GM18520 (cell line): Measurements from ENCODE around the gene MTX1.
"Not testable (repeated sequence)": the region's sequence is repeated elsewhere in the genome, so short reads cannot be mapped to it uniquely, and the experiment has no call there.

Source experiments
- ATAC-seq: cut with Tn5 transposase; IDR thresholded peaks from one replicate; pipeline ENCODE4 v1.9.1; 2021; ENCODE audit not compliant: unreplicated experiment

The MTX1 gene

GRCh38 chr1:155206891-155207805 lies 1.3 kb upstream of the MTX1 start:
- no peak for ATAC-seq

DNA sequence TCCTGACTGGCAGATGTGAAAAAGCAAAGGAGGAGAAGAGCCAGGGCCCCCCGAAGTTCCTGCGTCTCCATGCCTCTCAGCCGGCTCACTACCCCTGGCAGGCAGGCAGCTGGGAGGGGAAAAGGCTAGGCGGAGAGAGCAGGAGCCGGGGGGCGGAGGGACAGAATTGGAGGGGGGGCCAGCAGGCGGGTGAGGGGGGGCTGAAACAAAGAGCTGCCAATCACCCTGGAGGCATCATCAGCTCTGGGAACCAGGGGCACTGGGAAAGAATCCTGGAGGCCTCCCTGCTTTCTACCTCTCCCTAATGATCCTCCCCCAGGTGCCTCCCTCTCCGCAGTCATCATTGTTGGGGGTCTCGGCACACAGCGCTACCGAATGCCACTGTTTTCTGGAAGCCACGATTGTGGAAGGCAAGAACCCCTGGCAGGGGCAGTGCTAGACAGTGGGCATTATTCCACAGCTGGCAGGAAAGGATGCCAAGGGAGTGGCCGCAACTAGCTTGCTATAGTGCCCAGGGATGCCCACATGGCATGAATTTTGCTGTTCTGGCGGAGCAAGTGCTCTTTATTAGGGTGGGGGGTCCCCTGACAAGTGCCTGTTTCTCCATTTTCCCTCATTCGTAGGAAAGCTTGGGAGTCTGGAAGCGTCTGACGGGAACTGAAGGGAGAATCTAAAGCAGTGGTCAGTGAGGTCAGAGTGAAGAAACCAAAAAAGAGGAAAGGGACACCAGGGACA lies 522 bp upstream of the MTX1 start, which contains the start of gene THBS3:
Gene THBS3 (minus strand): TSS at position 92 of the 735 bp plus-strand sequence. CDS start 21 bp downstream, at position 71.
- ATAC-seq = no peak

GRCh38 chr1:155209312-155209721 lies 822 bp downstream of the MTX1 start:
- ATAC-seq = no peak

- ATAC-seq = no peak
Measured at GRCh38 chr1:155210314-155211104, 2.0 kb downstream of the MTX1 start.

- ATAC-seq = not testable (repeated sequence)
Measured at GRCh38 chr1:155211381-155212050, 3.0 kb downstream of the MTX1 start.

DNA sequence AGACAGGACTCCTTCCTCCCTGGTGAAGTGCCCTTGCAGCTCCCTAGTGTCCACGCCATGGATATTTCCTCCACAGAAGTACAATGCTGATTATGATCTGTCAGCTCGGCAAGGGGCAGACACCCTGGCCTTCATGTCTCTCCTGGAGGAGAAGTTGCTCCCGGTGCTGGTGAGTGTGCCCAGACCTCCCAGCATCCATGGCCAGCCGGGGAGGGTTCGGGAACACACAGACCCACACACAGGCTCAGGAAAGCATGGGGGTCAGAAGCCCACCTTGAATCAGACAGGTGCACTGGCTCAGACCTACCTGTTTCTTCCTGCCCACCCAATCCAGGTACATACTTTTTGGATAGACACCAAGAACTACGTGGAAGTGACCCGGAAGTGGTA lies 3.6 kb downstream of the MTX1 start:
- ATAC-seq = not testable (repeated sequence)

GRCh38 chr1:155214702-155215101 lies 6.2 kb downstream of the MTX1 start:
- ATAC-seq = not testable (repeated sequence)

DNA sequence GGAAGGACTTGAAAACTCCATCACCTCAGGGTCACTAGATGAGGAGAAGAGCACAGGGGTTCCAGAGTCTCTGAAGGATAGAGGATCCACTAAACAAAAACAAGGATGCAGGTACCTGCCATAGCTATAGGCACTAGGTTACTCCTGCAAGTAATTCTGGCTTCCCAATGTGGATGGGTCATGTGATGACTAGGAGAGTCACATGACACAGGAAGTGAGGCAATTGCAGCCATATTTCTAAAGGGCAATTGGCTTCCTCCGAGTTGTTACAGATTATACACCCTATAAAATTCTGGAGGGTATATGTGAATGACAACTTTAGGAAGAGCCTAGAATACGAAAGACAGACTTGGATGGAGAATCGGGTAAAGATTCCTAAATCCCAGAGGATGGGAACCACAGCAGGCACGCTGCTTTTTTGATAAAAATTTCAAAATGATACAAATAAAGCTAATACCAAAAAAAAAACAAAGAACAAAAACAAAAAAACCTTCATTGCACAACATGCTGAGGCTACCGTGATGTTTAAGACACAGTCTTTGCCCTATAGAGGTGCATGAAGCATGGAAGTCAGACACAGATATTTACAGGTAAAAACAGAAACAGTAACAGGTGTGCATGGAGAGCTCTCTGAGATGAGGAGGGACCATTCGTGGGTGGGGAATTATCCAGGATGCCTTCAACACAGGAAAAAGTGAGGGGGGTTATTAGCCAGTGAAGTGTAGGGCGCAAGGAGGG lies 10.5 kb downstream of the MTX1 start:
- ATAC-seq = no peak

DNA sequence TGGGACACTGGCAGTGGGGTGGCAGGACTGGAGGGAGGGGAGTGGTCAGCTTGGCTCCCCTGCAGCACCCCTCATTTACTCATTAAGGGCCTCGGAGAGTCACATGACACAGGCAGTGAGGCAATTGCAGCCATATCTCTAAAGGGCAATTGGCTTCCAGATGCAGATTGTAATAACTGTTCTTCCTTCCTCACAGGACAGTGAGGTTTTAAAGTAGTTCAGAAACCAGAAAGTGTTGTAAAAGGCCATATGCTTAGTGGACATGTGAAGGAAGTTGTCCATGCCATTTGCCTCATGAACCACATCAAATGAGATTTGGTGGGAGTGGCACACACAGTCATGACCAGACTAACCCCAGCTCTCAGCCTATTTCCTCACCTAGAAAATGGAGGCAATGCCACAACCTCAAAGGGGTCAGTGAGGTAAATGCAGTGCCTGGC lies 11.1 kb downstream of the MTX1 start:
- no peak for ATAC-seq

GRCh38 chr1:155220211-155220965 lies 11.9 kb downstream of the MTX1 start:
- ATAC-seq = not testable (repeated sequence)

GRCh38 chr1:155223047-155223446 lies 14.6 kb downstream of the MTX1 start:
- no peak for ATAC-seq

DNA sequence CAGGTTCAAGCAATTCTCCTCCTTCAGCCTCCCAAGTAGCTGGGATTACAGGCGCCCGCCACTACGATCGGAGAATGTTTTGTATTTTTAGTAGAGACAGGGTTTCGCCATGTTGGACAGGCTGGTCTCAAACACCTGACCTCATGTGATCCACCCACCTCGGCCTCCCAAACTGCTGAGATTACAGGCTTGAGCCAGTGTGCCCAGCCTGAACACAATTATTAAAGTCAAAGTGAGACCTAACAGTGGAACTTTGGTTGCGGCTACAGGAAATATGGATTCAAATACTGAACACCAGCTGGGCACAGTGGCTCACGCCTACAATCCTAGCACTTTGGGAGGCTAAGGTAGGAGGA lies 16.9 kb downstream of the MTX1 start:
- not testable (repeated sequence) for ATAC-seq

DNA sequence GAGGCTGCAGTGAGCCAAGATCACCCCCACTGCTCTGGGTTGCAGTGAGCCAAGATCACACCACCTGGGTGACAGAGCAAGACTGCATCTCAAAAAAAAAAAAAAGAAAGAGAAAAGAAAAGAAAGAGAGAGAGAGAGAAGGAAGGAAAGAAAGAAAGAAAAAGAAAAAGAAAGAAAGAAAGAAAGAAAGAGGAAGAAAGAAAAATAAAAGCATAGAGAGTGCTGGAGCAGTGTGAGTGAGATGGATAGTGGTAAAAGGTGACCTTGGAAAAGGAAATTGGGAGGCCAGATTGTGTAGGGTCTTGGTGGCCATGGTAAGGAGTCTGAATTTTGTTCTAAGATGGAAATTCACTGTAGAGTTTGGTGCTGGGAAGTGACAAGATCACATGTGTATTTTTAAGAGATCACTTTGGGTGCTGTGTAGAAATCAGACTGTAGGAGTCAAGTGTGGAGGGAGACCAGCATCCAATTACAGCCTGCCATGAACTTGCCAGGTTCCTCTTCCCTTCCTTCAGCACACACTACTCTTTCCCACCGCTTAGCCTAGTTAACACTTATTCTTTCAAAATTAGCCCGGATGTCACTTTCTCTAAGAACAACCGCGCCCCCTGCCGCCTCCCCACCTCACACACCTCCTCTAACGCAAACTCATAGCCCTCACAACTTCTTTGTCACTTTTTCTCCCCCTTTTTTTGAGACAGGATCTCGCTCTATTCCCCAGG lies 17.9 kb downstream of the MTX1 start:
- ATAC-seq = no peak

- ATAC-seq = no peak
Measured at GRCh38 chr1:155226910-155227260, 18.4 kb downstream of the MTX1 start.

- ATAC-seq = peak; percentile 95
Measured at GRCh38 chr1:155227261-155228095, 19.0 kb downstream of the MTX1 start.

DNA sequence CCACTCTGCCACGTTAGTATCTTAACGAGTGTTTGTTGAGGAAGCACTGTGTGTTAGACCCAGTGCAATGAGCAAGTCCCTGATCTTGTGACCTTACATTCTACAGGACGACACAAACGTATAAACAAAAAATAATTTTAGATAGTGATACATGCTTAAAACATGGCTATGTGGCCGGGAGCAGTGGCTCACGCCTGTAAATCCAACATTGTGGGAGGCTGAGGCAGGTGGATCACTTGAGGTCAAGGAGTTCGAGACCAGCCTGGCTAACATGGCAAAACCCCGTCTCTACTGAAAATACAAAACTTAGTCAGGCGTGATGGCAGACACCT lies 19.6 kb downstream of the MTX1 start:
- ATAC-seq = no peak

DNA sequence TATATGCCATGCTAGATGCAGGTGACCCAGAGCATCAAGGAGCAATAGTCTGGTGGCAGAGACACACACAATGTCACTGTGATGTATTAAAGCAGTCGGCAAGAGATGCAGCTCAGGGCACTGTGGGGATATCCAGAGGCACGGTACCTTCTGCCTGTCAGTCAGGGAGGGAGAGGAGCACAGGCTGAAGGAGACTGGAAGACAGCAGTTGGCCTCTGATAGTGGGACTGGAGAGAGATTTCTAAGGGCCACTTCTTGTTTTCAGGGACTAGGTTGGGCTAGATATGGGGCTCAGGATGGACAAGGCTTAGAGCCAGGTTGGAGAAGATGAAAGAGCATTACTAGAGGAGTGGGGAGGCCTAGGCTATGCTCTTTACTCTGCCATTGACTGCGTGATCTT lies 22.8 kb downstream of the MTX1 start:
- not testable (repeated sequence) for ATAC-seq
